B cell (primary cell): ENCODE results near the gene SORL1.

Experiments used
- EZH2 ChIP-seq: IDR thresholded peaks from 2 replicates; pipeline ENCODE4 v1.6.1; 2012; ENCODE audit warnings: borderline replicate concordance, low read depth, mild to moderate bottlenecking, moderate library complexity, low read length; ENCODE audit not compliant: insufficient read depth, poor library complexity, severe bottlenecking
- TF ChIP-seq, protein P1 (sequence below): fragments of 200-600 bp; IDR thresholded peaks from one replicate; pipeline ENCODE4 v1.8.0; 2022; ENCODE audit warnings: antibody characterized with exemption, mild to moderate bottlenecking

DNA sequence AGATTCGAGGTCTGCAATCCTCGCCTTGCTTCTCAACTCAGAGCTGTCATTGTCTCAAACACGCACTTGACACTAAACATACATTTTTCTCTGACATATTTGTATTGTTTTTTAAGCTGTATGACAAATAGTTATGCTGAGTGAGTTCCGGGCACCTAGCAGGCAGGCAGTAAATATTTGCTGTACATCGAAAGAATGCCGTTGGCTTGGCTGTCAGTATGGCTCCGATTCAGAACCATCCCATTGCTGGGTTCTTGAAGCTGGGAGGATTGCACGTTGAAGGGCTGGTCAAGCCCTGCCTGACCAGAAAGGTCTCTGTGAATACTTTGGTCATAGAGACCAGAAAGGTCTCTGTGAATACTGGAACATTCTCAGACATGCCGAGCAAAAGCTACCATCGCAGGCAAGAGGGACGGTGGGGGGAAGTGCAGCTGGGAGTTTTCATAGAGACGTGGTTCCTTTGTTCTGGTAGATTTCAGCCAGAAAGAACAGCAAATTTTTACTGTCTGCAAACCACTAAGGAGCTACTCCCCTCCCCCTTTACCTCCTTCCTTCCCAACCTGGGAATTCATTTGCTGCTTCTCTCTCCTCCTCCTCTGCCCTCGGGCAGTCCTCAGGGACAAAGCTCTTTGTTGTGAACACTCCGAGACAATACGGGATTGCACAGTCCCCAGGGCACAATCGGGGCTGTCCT lies 202.9 kb downstream of the SORL1 start:
- TF ChIP-seq, protein P1, sequence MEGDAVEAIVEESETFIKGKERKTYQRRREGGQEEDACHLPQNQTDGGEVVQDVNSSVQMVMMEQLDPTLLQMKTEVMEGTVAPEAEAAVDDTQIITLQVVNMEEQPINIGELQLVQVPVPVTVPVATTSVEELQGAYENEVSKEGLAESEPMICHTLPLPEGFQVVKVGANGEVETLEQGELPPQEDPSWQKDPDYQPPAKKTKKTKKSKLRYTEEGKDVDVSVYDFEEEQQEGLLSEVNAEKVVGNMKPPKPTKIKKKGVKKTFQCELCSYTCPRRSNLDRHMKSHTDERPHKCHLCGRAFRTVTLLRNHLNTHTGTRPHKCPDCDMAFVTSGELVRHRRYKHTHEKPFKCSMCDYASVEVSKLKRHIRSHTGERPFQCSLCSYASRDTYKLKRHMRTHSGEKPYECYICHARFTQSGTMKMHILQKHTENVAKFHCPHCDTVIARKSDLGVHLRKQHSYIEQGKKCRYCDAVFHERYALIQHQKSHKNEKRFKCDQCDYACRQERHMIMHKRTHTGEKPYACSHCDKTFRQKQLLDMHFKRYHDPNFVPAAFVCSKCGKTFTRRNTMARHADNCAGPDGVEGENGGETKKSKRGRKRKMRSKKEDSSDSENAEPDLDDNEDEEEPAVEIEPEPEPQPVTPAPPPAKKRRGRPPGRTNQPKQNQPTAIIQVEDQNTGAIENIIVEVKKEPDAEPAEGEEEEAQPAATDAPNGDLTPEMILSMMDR: no peak
- TF ChIP-seq EZH2: no peak
